ENCODE data around the gene ADRB1. TPM values are rescaled to one million over a fixed set of nuclear protein-coding genes. Genes with fewer than 3 reads are reported as not detected.

ADRB1 gene
- total and polyA plus RNA-seq, 2 experiments from 2014 or later: 0.23 to 0.24 TPM

DNA sequence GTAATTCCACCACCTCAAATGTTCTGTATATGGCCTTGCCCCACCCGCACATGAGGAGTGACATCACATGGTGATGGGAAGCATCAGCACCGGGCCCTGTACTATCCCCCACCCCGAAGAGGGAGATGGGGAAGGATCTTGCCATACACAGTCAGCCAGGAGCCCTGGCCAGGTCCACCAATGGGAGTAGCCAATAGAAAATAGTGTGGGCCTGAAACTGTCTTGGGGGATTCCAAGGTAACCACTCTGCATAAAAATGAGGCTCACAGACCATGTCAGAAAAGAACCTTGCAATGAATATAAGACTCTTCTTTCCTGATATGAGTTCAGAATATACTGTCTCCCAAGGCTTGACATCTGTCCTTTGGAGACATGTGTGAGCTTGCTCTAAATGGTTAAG is 51.1 kb downstream of the ADRB1 start:
- Mint-ChIP-seq H3K36me3 (ENCODE audit: low read depth) (no peaks in the 10 kb centered on the region), H3K9me3 (no peaks in the 10 kb centered on the region; the same call in 2 of the 3 replicates), H3K27me3 (ENCODE audit: insufficient read depth, low read depth, poor library complexity) (peaks cover 11% of the 10 kb centered on the region), H3K27ac (no peak overlapping the region), H3K4me1 (no peaks in the 10 kb centered on the region), H3K4me3 (no peak overlapping the region)
- TF ChIP-seq, protein P1, sequence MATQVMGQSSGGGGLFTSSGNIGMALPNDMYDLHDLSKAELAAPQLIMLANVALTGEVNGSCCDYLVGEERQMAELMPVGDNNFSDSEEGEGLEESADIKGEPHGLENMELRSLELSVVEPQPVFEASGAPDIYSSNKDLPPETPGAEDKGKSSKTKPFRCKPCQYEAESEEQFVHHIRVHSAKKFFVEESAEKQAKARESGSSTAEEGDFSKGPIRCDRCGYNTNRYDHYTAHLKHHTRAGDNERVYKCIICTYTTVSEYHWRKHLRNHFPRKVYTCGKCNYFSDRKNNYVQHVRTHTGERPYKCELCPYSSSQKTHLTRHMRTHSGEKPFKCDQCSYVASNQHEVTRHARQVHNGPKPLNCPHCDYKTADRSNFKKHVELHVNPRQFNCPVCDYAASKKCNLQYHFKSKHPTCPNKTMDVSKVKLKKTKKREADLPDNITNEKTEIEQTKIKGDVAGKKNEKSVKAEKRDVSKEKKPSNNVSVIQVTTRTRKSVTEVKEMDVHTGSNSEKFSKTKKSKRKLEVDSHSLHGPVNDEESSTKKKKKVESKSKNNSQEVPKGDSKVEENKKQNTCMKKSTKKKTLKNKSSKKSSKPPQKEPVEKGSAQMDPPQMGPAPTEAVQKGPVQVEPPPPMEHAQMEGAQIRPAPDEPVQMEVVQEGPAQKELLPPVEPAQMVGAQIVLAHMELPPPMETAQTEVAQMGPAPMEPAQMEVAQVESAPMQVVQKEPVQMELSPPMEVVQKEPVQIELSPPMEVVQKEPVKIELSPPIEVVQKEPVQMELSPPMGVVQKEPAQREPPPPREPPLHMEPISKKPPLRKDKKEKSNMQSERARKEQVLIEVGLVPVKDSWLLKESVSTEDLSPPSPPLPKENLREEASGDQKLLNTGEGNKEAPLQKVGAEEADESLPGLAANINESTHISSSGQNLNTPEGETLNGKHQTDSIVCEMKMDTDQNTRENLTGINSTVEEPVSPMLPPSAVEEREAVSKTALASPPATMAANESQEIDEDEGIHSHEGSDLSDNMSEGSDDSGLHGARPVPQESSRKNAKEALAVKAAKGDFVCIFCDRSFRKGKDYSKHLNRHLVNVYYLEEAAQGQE (IDR thresholded peaks at IDR 0.05; ENCODE audit: unreplicated experiment): no peak
- TF ChIP-seq POLR2AphosphoS5 (IDR thresholded peaks at IDR 0.05; ENCODE audit: low read depth): no peak
- no peak for TF ChIP-seq EZH2 (IDR thresholded peaks at IDR 0.05; ENCODE audit: low read depth, unreplicated experiment)
- TF ChIP-seq, protein P2, sequence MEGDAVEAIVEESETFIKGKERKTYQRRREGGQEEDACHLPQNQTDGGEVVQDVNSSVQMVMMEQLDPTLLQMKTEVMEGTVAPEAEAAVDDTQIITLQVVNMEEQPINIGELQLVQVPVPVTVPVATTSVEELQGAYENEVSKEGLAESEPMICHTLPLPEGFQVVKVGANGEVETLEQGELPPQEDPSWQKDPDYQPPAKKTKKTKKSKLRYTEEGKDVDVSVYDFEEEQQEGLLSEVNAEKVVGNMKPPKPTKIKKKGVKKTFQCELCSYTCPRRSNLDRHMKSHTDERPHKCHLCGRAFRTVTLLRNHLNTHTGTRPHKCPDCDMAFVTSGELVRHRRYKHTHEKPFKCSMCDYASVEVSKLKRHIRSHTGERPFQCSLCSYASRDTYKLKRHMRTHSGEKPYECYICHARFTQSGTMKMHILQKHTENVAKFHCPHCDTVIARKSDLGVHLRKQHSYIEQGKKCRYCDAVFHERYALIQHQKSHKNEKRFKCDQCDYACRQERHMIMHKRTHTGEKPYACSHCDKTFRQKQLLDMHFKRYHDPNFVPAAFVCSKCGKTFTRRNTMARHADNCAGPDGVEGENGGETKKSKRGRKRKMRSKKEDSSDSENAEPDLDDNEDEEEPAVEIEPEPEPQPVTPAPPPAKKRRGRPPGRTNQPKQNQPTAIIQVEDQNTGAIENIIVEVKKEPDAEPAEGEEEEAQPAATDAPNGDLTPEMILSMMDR (conservative IDR thresholded peaks at IDR 0.05; ENCODE audit: low read depth in 2 of 2): no peak
- TF ChIP-seq EZH2phosphoT487 (IDR thresholded peaks at IDR 0.05; ENCODE audit: unreplicated experiment): no peak
- TF ChIP-seq NANOG (IDR thresholded peaks at IDR 0.05; ENCODE audit: borderline replicate concordance): no peak
- no peak for TF ChIP-seq ZNF114 (CRISPR knock-in tag; IDR thresholded peaks at IDR 0.05)
- no peak for TF ChIP-seq ZNF331 (CRISPR knock-in tag; IDR thresholded peaks at IDR 0.05; ENCODE audit: low read depth)
- TF ChIP-seq, protein P3, sequence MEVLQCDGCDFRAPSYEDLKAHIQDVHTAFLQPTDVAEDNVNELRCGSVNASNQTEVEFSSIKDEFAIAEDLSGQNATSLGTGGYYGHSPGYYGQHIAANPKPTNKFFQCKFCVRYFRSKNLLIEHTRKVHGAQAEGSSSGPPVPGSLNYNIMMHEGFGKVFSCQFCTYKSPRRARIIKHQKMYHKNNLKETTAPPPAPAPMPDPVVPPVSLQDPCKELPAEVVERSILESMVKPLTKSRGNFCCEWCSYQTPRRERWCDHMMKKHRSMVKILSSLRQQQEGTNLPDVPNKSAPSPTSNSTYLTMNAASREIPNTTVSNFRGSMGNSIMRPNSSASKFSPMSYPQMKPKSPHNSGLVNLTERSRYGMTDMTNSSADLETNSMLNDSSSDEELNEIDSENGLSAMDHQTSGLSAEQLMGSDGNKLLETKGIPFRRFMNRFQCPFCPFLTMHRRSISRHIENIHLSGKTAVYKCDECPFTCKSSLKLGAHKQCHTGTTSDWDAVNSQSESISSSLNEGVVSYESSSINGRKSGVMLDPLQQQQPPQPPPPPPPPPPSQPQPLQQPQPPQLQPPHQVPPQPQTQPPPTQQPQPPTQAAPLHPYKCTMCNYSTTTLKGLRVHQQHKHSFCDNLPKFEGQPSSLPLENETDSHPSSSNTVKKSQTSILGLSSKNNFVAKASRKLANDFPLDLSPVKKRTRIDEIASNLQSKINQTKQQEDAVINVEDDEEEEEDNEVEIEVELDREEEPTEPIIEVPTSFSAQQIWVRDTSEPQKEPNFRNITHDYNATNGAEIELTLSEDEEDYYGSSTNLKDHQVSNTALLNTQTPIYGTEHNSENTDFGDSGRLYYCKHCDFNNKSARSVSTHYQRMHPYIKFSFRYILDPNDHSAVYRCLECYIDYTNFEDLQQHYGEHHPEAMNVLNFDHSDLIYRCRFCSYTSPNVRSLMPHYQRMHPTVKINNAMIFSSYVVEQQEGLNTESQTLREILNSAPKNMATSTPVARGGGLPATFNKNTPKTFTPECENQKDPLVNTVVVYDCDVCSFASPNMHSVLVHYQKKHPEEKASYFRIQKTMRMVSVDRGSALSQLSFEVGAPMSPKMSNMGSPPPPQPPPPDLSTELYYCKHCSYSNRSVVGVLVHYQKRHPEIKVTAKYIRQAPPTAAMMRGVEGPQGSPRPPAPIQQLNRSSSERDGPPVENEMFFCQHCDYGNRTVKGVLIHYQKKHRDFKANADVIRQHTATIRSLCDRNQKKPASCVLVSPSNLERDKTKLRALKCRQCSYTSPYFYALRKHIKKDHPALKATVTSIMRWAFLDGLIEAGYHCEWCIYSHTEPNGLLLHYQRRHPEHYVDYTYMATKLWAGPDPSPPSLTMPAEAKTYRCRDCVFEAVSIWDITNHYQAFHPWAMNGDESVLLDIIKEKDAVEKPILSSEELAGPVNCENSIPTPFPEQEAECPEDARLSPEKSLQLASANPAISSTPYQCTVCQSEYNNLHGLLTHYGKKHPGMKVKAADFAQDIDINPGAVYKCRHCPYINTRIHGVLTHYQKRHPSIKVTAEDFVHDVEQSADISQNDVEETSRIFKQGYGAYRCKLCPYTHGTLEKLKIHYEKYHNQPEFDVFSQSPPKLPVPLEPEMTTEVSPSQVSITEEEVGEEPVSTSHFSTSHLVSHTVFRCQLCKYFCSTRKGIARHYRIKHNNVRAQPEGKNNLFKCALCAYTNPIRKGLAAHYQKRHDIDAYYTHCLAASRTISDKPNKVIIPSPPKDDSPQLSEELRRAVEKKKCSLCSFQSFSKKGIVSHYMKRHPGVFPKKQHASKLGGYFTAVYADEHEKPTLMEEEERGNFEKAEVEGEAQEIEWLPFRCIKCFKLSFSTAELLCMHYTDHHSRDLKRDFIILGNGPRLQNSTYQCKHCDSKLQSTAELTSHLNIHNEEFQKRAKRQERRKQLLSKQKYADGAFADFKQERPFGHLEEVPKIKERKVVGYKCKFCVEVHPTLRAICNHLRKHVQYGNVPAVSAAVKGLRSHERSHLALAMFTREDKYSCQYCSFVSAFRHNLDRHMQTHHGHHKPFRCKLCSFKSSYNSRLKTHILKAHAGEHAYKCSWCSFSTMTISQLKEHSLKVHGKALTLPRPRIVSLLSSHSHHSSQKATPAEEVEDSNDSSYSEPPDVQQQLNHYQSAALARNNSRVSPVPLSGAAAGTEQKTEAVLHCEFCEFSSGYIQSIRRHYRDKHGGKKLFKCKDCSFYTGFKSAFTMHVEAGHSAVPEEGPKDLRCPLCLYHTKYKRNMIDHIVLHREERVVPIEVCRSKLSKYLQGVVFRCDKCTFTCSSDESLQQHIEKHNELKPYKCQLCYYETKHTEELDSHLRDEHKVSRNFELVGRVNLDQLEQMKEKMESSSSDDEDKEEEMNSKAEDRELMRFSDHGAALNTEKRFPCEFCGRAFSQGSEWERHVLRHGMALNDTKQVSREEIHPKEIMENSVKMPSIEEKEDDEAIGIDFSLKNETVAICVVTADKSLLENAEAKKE (CRISPR knock-in tag; IDR thresholded peaks at IDR 0.05): no peak
- no peak for TF ChIP-seq JUNB (IDR thresholded peaks at IDR 0.05; ENCODE audit: unreplicated experiment)
- no peak for TF ChIP-seq STAT1 (IDR thresholded peaks at IDR 0.05; ENCODE audit: unreplicated experiment)
- TF ChIP-seq, protein P4, sequence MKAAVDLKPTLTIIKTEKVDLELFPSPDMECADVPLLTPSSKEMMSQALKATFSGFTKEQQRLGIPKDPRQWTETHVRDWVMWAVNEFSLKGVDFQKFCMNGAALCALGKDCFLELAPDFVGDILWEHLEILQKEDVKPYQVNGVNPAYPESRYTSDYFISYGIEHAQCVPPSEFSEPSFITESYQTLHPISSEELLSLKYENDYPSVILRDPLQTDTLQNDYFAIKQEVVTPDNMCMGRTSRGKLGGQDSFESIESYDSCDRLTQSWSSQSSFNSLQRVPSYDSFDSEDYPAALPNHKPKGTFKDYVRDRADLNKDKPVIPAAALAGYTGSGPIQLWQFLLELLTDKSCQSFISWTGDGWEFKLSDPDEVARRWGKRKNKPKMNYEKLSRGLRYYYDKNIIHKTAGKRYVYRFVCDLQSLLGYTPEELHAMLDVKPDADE (IDR thresholded peaks at IDR 0.05): no peak
- TF ChIP-seq CREB1 (CRISPR knock-in tag; IDR thresholded peaks at IDR 0.05; ENCODE audit: low read depth): no peak
- DNase-seq (ENCODE audit: low spot score) (no peak), ATAC-seq (no peak)
- Histone ChIP-seq H3K27me3 (ENCODE audit: insufficient read depth) (no peaks in the 10 kb centered on the region), H4K20me1 (replicated peaks; ENCODE audit: insufficient read depth) (no peaks in the 10 kb centered on the region), H3K9me2 (ENCODE audit: insufficient read depth) (no peaks in the 10 kb centered on the region), H3K4me2 (no peak overlapping the region), H3K4me3 (no peak overlapping the region), H2AFZ (no peak overlapping the region), H3K36me3 (ENCODE audit: insufficient read depth) (no peaks in the 10 kb centered on the region), H3K4me1 (ENCODE audit: insufficient read depth) (no peaks in the 10 kb centered on the region), H3F3A (replicated peaks; ENCODE audit: low read depth) (no peaks in the 10 kb centered on the region), H3K27ac (ENCODE audit: low read depth) (no peak overlapping the region), H3K79me2 (replicated peaks; ENCODE audit: insufficient read depth) (no peaks in the 10 kb centered on the region)
